GM12872 (cell line): ENCODE measurements around the gene DEF6.

Experiments used
- TF ChIP-seq, protein P1 (sequence below): IDR thresholded peaks from 3 replicates; pipeline ENCODE4 v1.5.1; 2011; ENCODE audit warnings: low read depth, mild to moderate bottlenecking, low read length, moderate library complexity; ENCODE audit not compliant: insufficient read depth

Gene DEF6

DNA sequence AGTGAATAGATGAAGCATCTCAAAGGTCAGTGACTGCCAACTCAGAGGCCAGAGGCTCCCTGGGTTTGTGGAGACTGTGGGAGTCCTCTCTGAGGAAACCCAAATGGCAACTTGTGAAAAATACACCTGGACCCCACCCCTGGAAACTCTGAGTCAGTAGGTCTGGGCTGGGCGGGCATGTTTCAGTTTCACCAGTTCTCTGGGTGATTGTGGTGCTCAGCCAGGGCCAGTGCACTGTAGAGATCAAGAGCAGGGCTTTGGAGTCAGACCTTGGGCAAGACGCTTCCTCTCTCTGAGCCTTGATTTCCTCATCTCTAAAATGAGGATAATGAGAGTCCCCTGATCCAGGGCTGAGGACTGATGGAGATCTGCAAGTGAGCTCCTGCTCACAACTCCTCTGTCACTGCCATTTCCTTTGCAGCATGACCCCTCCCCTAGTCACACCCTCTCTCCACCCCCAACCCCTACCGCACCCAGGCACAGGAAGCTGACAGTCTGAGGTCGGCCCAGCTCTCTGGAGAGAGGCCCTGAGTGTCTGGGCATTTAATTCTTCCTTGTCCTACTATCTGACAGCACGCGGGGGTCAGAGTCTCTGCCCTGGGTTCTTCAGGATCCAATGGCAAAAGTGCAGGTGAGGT, 5.1 kb downstream of the DEF6 start:
- TF ChIP-seq, protein P1, sequence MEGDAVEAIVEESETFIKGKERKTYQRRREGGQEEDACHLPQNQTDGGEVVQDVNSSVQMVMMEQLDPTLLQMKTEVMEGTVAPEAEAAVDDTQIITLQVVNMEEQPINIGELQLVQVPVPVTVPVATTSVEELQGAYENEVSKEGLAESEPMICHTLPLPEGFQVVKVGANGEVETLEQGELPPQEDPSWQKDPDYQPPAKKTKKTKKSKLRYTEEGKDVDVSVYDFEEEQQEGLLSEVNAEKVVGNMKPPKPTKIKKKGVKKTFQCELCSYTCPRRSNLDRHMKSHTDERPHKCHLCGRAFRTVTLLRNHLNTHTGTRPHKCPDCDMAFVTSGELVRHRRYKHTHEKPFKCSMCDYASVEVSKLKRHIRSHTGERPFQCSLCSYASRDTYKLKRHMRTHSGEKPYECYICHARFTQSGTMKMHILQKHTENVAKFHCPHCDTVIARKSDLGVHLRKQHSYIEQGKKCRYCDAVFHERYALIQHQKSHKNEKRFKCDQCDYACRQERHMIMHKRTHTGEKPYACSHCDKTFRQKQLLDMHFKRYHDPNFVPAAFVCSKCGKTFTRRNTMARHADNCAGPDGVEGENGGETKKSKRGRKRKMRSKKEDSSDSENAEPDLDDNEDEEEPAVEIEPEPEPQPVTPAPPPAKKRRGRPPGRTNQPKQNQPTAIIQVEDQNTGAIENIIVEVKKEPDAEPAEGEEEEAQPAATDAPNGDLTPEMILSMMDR: no peak

- TF ChIP-seq, protein P1: no peak
Observed at GRCh38 chr6:35304299-35304698, 6.7 kb downstream of the DEF6 start.

DNA sequence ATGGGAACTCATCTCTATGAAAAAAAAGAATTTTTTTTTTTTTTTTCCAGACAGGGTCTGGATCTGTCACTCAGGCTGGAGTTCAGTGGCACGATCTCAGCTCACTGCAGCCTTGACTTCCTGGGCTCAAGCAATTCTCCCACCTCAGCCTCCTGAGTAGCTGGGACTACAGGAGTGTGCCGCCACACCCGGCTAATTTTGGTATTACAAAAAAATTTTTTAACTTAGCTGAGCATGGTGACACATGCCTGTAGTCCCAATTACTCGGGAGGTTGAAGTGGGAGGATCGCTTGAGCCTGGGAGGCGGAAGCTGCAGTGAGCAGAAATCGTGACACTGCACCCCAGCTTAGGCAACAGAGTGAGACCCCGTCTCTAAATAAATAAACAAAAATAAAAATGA, 7.5 kb downstream of the DEF6 start:
- TF ChIP-seq, protein P1: no peak

DNA sequence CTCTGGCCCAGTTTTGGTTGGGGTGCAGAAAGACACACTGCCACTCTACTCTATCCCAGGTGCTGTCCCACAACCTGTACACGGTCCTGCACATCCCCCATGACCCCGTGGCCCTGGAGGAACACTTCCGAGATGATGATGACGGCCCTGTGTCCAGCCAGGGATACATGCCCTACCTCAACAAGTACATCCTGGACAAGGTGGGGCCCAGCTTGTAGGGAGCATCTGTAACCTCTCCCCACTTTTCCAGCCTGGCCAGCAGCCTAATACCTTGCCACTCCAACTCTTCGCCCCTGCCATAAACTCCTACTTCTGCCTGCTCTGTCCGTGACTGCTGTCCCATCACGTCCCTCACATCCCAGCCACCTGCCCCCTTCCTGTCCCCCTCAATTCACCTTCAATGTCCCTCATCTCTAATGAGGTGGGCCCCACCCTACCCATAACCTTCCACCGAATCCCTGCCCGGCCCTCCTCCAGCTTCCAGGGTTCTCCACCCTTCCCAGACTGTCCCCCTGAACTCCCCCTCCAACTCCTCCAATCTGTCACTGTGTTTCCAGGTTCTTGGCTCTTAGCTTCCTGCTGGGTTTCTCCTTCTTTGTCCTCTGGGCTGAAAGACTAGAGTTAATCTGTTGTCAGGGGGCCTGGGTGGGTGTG, 12.1 kb downstream of the DEF6 start:
- TF ChIP-seq, protein P1: no peak

- TF ChIP-seq, protein P1: no peak
Observed at GRCh38 chr6:35310265-35310831, 12.7 kb downstream of the DEF6 start.

DNA sequence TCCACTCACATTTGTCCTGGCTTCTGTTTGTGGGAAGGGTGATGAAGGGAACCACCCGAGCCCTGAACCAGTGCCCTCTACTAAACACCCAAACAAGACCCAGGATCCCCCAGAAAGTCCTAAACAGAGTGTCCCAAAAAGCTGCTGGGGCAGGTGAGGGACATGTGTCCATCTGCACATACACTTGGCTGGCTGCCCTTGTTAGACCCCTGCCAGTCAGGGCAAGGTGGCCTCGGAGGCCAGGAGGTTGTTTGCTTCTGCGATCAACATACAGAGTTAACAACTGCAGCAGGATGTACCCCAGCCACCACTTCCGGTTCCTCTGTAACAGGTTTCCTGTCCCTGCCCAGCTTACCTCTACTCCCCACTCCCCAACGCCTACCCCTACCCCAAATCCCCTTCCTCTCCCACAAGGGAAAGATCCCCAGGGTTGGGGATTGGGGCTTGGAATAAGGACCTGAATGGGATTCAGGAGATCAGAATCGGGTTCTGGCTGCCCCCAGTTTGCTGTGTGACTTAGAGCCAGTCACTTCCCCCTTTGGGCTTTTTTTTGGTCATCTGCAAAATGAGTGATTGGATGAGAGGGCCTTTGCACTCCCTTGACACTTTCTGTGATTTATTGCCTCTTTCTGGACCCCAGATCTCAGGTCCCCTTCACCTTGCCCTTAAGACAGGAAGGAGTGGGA, 13.9 kb downstream of the DEF6 start:
- TF ChIP-seq, protein P1: no peak

GRCh38 chr6:35312076-35312800, 14.6 kb downstream of the DEF6 start:
- TF ChIP-seq, protein P1: no peak
